ENCODE data around the gene RELN.

GRCh38 chr7:103987451-103987850 lies 2.0 kb downstream of the RELN start:
- TF ChIP-seq CTCF (IDR thresholded peaks at IDR 0.05) (no peak), POLR2A (IDR thresholded peaks at IDR 0.05) (no peak)
